Measurements from ENCODE around the gene CKMT1A.

CKMT1A gene

DNA sequence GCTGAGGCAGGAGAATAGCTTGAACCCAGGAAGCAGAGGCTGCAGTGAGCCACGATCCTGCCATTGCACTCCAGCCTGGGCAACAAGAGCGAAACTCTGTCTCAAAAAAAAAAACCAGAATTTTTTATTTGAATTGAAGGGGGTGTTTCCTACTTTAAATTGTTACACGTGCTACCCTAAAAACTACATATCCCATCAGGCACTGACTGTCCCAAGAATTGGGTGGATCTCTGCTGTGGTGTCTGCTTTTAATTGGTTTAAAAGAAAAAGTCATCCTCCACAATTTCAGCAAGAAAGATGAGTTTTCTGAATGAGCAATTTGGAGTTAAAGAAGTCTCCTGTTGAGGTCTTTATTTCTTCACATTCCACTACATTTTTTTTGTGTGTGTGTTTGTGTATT is 54.7 kb downstream of the CKMT1A start:
- Histone ChIP-seq H2AFZ (ENCODE audit: low read depth, low read length) (no peak overlapping the region), H3K4me1 (ENCODE audit: low read length) (peaks cover 49% of the 10 kb centered on the region), H3K79me2 (ENCODE audit: low read length) (peaks cover 76% of the 10 kb centered on the region), H3K9ac (ENCODE audit: low read length) (peak overlapping the region; percentile 99; the same call in 1 of the 2 replicates), H4K20me1 (ENCODE audit: insufficient read depth, low read length) (peaks cover 58% of the 10 kb centered on the region), H3K9me3 (ENCODE audit: insufficient read depth, low read length) (no peaks in the 10 kb centered on the region), H3K4me2 (ENCODE audit: low read length) (peak overlapping the region; percentile 82), H3K36me3 (replicated peaks; ENCODE audit: low read depth, low read length) (peaks cover 30% of the 10 kb centered on the region), H3K4me3 (ENCODE audit: low read length) (peak overlapping the region; percentile 91), H3K27me3 (ENCODE audit: low read depth, low read length) (no peaks in the 10 kb centered on the region), H3K27ac (ENCODE audit: low read length) (0 out of 2 replicates have a peak overlapping the region, but pooled peaks have one; percentile 6)
- TF ChIP-seq EZH2phosphoT487 (IDR thresholded peaks at IDR 0.05; ENCODE audit: low read depth) (no peak), CTCF (IDR thresholded peaks at IDR 0.05; ENCODE audit: low read depth, low read length) (no peak)

Data from OCI-LY3 (cell line).